Measurements from ENCODE around the gene BRAP. TPM values are rescaled to one million over a fixed set of nuclear protein-coding genes. Genes with fewer than 3 reads are reported as not detected.

BRAP gene
- total and polyA plus RNA-seq, 10 of the 15 experiments (the other 5 are each of a cell fraction or from before 2014, with no cell fraction given), result 2.3 to 28.2 (median 17.8) TPM

DNA sequence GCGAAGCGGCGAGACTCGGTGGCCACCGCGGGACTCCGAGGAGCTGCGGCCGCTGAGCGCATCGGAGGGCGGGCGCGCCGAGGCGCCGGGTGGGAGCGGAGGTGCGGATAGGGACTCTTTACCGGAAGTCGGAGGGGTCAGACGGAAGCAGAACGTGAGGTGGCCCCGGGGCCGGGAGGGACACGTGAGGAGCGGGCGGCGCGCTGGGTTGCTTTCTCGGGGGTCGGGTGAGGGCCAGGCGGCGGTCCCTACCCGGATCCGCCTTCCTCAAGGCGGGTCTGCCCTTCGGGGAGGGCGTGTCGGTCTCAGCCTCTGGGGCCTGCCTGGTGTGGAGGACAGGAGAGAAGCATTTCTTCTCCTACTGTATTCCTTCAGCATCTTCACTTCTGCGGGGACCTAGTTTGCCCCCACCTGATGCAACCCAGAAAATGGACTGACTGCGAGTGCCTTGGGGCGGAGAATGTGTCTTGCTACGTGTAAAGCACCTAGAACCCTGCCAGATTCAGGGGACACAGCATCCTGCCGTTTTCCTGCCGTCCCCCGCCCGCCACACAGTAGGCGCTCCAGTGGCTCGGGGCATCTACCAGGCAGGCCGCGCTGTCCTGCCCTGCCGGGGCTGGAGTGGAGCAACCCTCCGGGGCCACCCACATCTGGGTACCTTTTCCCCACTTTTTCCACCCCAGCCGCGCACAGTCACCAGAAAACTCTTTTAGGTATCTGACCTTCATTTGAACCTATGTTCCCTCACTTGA lies 86.1 kb downstream of the BRAP start (continued):
- TF ChIP-seq, protein P1, sequence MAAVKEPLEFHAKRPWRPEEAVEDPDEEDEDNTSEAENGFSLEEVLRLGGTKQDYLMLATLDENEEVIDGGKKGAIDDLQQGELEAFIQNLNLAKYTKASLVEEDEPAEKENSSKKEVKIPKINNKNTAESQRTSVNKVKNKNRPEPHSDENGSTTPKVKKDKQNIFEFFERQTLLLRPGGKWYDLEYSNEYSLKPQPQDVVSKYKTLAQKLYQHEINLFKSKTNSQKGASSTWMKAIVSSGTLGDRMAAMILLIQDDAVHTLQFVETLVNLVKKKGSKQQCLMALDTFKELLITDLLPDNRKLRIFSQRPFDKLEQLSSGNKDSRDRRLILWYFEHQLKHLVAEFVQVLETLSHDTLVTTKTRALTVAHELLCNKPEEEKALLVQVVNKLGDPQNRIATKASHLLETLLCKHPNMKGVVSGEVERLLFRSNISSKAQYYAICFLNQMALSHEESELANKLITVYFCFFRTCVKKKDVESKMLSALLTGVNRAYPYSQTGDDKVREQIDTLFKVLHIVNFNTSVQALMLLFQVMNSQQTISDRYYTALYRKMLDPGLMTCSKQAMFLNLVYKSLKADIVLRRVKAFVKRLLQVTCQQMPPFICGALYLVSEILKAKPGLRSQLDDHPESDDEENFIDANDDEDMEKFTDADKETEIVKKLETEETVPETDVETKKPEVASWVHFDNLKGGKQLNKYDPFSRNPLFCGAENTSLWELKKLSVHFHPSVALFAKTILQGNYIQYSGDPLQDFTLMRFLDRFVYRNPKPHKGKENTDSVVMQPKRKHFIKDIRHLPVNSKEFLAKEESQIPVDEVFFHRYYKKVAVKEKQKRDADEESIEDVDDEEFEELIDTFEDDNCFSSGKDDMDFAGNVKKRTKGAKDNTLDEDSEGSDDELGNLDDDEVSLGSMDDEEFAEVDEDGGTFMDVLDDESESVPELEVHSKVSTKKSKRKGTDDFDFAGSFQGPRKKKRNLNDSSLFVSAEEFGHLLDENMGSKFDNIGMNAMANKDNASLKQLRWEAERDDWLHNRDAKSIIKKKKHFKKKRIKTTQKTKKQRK (IDR thresholded peaks at IDR 0.05; ENCODE audit: low read depth, low read length), result no peak
- TF ChIP-seq, protein P2, sequence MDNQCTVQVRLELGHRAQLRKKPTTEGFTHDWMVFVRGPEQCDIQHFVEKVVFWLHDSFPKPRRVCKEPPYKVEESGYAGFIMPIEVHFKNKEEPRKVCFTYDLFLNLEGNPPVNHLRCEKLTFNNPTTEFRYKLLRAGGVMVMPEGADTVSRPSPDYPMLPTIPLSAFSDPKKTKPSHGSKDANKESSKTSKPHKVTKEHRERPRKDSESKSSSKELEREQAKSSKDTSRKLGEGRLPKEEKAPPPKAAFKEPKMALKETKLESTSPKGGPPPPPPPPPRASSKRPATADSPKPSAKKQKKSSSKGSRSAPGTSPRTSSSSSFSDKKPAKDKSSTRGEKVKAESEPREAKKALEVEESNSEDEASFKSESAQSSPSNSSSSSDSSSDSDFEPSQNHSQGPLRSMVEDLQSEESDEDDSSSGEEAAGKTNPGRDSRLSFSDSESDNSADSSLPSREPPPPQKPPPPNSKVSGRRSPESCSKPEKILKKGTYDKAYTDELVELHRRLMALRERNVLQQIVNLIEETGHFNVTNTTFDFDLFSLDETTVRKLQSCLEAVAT (IDR thresholded peaks at IDR 0.05), result no peak
- peak; percentile 98 for TF ChIP-seq POLR2A (IDR thresholded peaks at IDR 0.05; ENCODE audit: low read depth, low read length)
- TF ChIP-seq YY1 (IDR thresholded peaks at IDR 0.05; ENCODE audit: low read depth, low read length), result peak; percentile 65; the same call in 1 of the 2 replicates
- TF ChIP-seq YBX1 (IDR thresholded peaks at IDR 0.05), result no peak
- TF ChIP-seq, protein P3, sequence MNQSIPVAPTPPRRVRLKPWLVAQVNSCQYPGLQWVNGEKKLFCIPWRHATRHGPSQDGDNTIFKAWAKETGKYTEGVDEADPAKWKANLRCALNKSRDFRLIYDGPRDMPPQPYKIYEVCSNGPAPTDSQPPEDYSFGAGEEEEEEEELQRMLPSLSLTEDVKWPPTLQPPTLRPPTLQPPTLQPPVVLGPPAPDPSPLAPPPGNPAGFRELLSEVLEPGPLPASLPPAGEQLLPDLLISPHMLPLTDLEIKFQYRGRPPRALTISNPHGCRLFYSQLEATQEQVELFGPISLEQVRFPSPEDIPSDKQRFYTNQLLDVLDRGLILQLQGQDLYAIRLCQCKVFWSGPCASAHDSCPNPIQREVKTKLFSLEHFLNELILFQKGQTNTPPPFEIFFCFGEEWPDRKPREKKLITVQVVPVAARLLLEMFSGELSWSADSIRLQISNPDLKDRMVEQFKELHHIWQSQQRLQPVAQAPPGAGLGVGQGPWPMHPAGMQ (IDR thresholded peaks at IDR 0.05; ENCODE audit: borderline replicate concordance), result no peak
- peak; percentile 90 for TF ChIP-seq NR2C1 (IDR thresholded peaks at IDR 0.05)
- TF ChIP-seq, protein P4, sequence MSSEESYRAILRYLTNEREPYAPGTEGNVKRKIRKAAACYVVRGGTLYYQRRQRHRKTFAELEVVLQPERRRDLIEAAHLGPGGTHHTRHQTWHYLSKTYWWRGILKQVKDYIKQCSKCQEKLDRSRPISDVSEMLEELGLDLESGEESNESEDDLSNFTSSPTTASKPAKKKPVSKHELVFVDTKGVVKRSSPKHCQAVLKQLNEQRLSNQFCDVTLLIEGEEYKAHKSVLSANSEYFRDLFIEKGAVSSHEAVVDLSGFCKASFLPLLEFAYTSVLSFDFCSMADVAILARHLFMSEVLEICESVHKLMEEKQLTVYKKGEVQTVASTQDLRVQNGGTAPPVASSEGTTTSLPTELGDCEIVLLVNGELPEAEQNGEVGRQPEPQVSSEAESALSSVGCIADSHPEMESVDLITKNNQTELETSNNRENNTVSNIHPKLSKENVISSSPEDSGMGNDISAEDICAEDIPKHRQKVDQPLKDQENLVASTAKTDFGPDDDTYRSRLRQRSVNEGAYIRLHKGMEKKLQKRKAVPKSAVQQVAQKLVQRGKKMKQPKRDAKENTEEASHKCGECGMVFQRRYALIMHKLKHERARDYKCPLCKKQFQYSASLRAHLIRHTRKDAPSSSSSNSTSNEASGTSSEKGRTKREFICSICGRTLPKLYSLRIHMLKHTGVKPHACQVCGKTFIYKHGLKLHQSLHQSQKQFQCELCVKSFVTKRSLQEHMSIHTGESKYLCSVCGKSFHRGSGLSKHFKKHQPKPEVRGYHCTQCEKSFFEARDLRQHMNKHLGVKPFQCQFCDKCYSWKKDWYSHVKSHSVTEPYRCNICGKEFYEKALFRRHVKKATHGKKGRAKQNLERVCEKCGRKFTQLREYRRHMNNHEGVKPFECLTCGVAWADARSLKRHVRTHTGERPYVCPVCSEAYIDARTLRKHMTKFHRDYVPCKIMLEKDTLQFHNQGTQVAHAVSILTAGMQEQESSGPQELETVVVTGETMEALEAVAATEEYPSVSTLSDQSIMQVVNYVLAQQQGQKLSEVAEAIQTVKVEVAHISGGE (CRISPR knock-in tag; IDR thresholded peaks at IDR 0.05), result peak; percentile 44; the same call in 1 of the 2 replicates
- peak; percentile 11; the same call in 1 of the 2 replicates for TF ChIP-seq PAX5 (IDR thresholded peaks at IDR 0.05; ENCODE audit: borderline replicate concordance, low read depth, low read length)
- TF ChIP-seq BCL11A (IDR thresholded peaks at IDR 0.05; ENCODE audit: low read depth, low read length), result no peak
- TF ChIP-seq KDM1A (IDR thresholded peaks at IDR 0.05; ENCODE audit: borderline replicate concordance), result no peak
- TF ChIP-seq SRF (IDR thresholded peaks at IDR 0.05; ENCODE audit: low read depth in 2 of 2, low read length in 2 of 2), result peak in 1 of 2 experiments; percentile 54; a peak in 1 of 4 replicates
- 0 out of 2 replicates have a peak, but pooled peaks have one; percentile 54 for TF ChIP-seq SMAD5 (IDR thresholded peaks at IDR 0.05; ENCODE audit: low read depth)
- TF ChIP-seq POU2F2 (IDR thresholded peaks at IDR 0.05; ENCODE audit: borderline replicate concordance, low read depth, low read length), result peak; percentile 68; the same call in 1 of the 3 replicates
- TF ChIP-seq SIN3A (IDR thresholded peaks at IDR 0.05; ENCODE audit: low read depth, low read length), result 0 out of 2 replicates have a peak, but pooled peaks have one; percentile 47
- no peak for TF ChIP-seq SUZ12 (IDR thresholded peaks at IDR 0.05; ENCODE audit: unreplicated experiment)
- TF ChIP-seq, protein P5, sequence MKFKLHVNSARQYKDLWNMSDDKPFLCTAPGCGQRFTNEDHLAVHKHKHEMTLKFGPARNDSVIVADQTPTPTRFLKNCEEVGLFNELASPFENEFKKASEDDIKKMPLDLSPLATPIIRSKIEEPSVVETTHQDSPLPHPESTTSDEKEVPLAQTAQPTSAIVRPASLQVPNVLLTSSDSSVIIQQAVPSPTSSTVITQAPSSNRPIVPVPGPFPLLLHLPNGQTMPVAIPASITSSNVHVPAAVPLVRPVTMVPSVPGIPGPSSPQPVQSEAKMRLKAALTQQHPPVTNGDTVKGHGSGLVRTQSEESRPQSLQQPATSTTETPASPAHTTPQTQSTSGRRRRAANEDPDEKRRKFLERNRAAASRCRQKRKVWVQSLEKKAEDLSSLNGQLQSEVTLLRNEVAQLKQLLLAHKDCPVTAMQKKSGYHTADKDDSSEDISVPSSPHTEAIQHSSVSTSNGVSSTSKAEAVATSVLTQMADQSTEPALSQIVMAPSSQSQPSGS (IDR thresholded peaks at IDR 0.05; ENCODE audit: low read length), result no peak
- no peak for TF ChIP-seq EZH2 (IDR thresholded peaks at IDR 0.05; ENCODE audit: borderline replicate concordance, control insufficient read depth, low read depth, low read length)
- peak; percentile 94 for TF ChIP-seq IKZF1 (conservative IDR thresholded peaks at IDR 0.05)

All from GM12878 (cell line).